ENCODE results near the gene GATB. TPM values are rescaled to one million over a fixed set of nuclear protein-coding genes. Genes with fewer than 3 reads are reported as not detected.

The GATB gene
- total and polyA plus RNA-seq, 2 experiments from 2014 or later = 19.4 to 20.1 TPM

DNA sequence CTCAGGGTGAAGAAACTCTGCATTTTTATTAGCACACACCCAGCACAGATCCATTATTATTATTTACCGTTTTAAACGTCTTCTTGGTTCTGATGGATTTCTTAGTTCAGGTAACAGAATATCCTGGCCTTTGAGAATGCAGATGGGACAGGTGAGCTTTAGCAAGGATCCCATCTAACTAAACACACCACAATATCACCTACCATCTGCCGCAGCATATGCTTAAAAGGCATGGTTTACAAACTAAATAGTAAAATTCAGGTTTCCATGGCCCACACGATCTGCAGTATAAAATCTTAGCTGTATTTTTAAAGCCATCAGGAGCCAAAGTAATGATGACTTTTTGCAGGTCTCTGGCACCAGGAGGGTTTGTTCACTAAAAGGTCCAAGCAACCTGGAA lies 31.7 kb upstream of the GATB start:
- 87% methylated on average over 4 of the region's 4 CpGs for WGBS (ENCODE audit: low lambda C conversion rate, missing lambda C conversion rate)

GRCh38 chr4:151788021-151788420 lies 27.2 kb upstream of the GATB start:
- TF ChIP-seq CTCF (IDR thresholded peaks at IDR 0.05; ENCODE audit: poor library complexity) (no peak), EZH2 (IDR thresholded peaks at IDR 0.05; ENCODE audit: borderline replicate concordance) (no peak), EZH2phosphoT487 (IDR thresholded peaks at IDR 0.05; ENCODE audit: low read depth, severe bottlenecking, unreplicated experiment) (no peak)
- Histone ChIP-seq H3K9me3 (ENCODE audit: low read depth) (no peaks in the 10 kb centered on the region), H4K20me1 (ENCODE audit: insufficient read depth, poor library complexity, severe bottlenecking) (no peaks in the 10 kb centered on the region), H3K4me3 (no peak overlapping the region), H3K79me2 (no peaks in the 10 kb centered on the region), H2AFZ (no peak overlapping the region), H3K9me2 (replicated peaks; ENCODE audit: insufficient read depth) (no peaks in the 10 kb centered on the region), H3K27me3 (no peaks in the 10 kb centered on the region), H3K4me2 (no peak overlapping the region), H3K4me1 (ENCODE audit: insufficient read depth) (peaks cover 13% of the 10 kb centered on the region), H3K27ac (no peak overlapping the region), H3K36me3 (replicated peaks; ENCODE audit: insufficient read depth, low read depth) (no peaks in the 10 kb centered on the region)
- no peak for DNase-seq (ENCODE audit: low spot score)

More for the DNA sequence above, 31.7 kb upstream of the GATB start:
- Histone ChIP-seq H3K27me3 (no peaks in the 10 kb centered on the region), H3K4me2 (no peak overlapping the region), H3K4me3 (no peak overlapping the region), H3K4me1 (ENCODE audit: insufficient read depth) (no peaks in the 10 kb centered on the region), H4K20me1 (ENCODE audit: insufficient read depth, poor library complexity, severe bottlenecking) (no peaks in the 10 kb centered on the region), H2AFZ (no peak overlapping the region), H3K36me3 (replicated peaks; ENCODE audit: insufficient read depth, low read depth) (no peaks in the 10 kb centered on the region), H3K27ac (no peak overlapping the region), H3K79me2 (no peaks in the 10 kb centered on the region), H3K9me2 (replicated peaks; ENCODE audit: insufficient read depth) (no peaks in the 10 kb centered on the region), H3K9me3 (ENCODE audit: low read depth) (no peaks in the 10 kb centered on the region)
- no peak for DNase-seq (ENCODE audit: low spot score)
- no peak for TF ChIP-seq EZH2phosphoT487 (IDR thresholded peaks at IDR 0.05; ENCODE audit: low read depth, severe bottlenecking, unreplicated experiment)
- no peak for TF ChIP-seq EZH2 (IDR thresholded peaks at IDR 0.05; ENCODE audit: borderline replicate concordance)
- no peak for TF ChIP-seq CTCF (IDR thresholded peaks at IDR 0.05; ENCODE audit: poor library complexity)

GRCh38 chr4:151786158-151786495 lies 25.3 kb upstream of the GATB start:
- H3K4me1 ChIP-seq (ENCODE audit: insufficient read depth) = peaks cover 13% of the 10 kb centered on the region
- H3K36me3 ChIP-seq (replicated peaks; ENCODE audit: insufficient read depth, low read depth) = no peaks in the 10 kb centered on the region
- DNase-seq (ENCODE audit: low spot score) = no peak
- no peaks in the 10 kb centered on the region for H4K20me1 ChIP-seq (ENCODE audit: insufficient read depth, poor library complexity, severe bottlenecking)
- no peaks in the 10 kb centered on the region for H3K79me2 ChIP-seq
- no peaks in the 10 kb centered on the region for H3K27me3 ChIP-seq
- TF ChIP-seq EZH2 (IDR thresholded peaks at IDR 0.05; ENCODE audit: borderline replicate concordance) (no peak), CTCF (IDR thresholded peaks at IDR 0.05; ENCODE audit: poor library complexity) (no peak), EZH2phosphoT487 (IDR thresholded peaks at IDR 0.05; ENCODE audit: low read depth, severe bottlenecking, unreplicated experiment) (no peak)
- H3K9me2 ChIP-seq (replicated peaks; ENCODE audit: insufficient read depth) = no peaks in the 10 kb centered on the region
- no peak overlapping the region for H3K4me2 ChIP-seq
- H3K27ac ChIP-seq = peak overlapping the region; percentile 73
- H2AFZ ChIP-seq = no peak overlapping the region
- H3K9me3 ChIP-seq (ENCODE audit: low read depth) = no peaks in the 10 kb centered on the region
- 96% methylated on average over 2 of the region's 2 CpGs for WGBS (ENCODE audit: low lambda C conversion rate, missing lambda C conversion rate)
- no peak overlapping the region for H3K4me3 ChIP-seq

Data from hepatocyte (in vitro differentiated cells).